Activated CD8-positive, alpha-beta T cell treated with anti-CD3 and anti-CD28 coated beads for 36 hours (primary cell): ENCODE measurements around the gene SHISA9. TPM values are rescaled to one million over a fixed set of nuclear protein-coding genes. Genes with fewer than 3 reads are reported as not detected.
"Not testable (repeated sequence)": the region's sequence is repeated elsewhere in the genome, so short reads cannot be mapped to it uniquely, and the experiment has no call there.

ENCODE experiments used
- ATAC-seq: fragments of 200-7000 bp; cut with Tn5 transposase; one replicate; pipeline ENCODE4 v1.10.0; 2021; ENCODE audit warnings: mild to moderate bottlenecking, moderate library complexity
- CTCF ChIA-PET: fragments of 350-600 bp; sonication (Branson Sonifier 250); formaldehyde crosslinking; loops from one replicate; lab custom pipeline; 2021; ENCODE audit warnings: antibody characterized with exemption; lab: Charles Lee
- POLR2A ChIA-PET: fragments of 350-600 bp; sonication (Branson Sonifier 250); formaldehyde crosslinking; loops from one replicate; lab custom pipeline; 2021; ENCODE audit warnings: antibody characterized with exemption; lab: Charles Lee
- DNase-seq: peaks from one replicate; pipeline ENCODE4 v3.0.0-alpha.2; 2020
- H3K27ac Mint-ChIP-seq: one replicate; pipeline ENCODE4 v1.8.0; 2021; ENCODE audit warnings: mild to moderate bottlenecking, mixed read lengths
- H3K27me3 Mint-ChIP-seq: one replicate; pipeline ENCODE4 v1.8.0; 2021; ENCODE audit warnings: mixed read lengths
- H3K36me3 Mint-ChIP-seq: one replicate; pipeline ENCODE4 v1.8.0; 2021; ENCODE audit warnings: low read depth, mixed read lengths
- H3K4me1 Mint-ChIP-seq: one replicate; pipeline ENCODE4 v1.8.0; 2021; ENCODE audit warnings: low read depth, mixed read lengths
- H3K4me3 Mint-ChIP-seq: one replicate; pipeline ENCODE4 v1.8.0; 2021; ENCODE audit warnings: mild to moderate bottlenecking, moderate library complexity, mixed read lengths
- H3K9me3 Mint-ChIP-seq: one replicate; pipeline ENCODE4 v1.8.0; 2021; ENCODE audit warnings: mixed read lengths
- intact Hi-C: fragments of 100-400 bp; cut with micrococcal nuclease; formaldehyde crosslinking; loops from one replicate; pipeline ENCODE4 v1.10.0; 2022
- total RNA-seq, 2 experiments: library from RNA; stranded (reverse); gene quantifications; one replicate each; pipeline ENCODE4 v1.2.3, GENCODE V29; 2021
- TF ChIP-seq, protein P1 (sequence below): fragments of 200-600 bp; IDR thresholded peaks from one replicate; pipeline ENCODE4 v1.8.0; 2022; ENCODE audit warnings: antibody characterized with exemption, mild to moderate bottlenecking

Gene SHISA9
- not detected for total RNA-seq

DNA sequence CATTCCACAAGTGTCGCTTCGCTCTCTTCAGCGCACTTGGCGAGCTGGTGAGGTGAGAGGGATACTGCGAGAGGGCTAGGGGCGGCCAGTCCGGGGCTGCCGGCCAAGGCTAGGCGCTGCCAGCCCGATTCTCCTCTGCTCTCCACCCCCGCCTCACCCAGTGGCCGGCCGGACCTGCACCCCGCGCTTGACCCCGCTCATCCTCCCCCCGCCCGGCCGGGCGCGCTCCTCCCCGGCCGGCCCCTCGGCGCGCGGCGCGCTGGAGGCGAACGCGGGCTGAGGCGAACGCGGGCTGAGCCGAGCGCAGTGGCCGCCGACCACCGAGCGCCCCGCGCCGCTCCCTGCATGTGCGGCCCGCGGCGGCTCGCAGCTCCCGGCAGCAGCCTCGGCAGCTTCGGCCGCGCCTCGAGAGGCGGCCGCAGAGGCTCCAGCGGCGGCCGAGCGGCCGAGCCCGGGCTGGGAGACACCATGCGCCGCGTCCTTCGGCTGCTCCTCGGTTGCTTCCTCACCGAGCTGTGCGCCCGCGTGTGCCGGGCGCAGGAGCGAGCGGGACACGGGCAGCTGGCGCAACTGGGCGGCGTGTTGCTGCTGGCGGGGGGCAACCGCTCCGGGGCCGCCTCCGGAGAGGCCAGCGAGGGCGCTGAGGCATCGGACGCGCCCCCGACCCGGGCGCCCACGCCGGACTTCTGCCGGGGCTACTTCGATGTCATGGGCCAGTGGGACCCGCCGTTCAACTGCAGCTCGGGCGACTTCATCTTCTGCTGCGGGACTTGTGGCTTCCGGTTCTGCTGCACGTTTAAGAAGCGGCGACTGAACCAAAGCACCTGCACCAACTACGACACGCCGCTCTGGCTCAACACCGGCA lies at the start of gene SHISA9:
Gene SHISA9, plus strand, starts transcription at position 2 of the 865 bp plus-strand sequence.
- no peaks in the 10 kb centered on the region for H3K36me3 Mint-ChIP-seq
- no peak within 1 kb of the TSS for H3K27ac Mint-ChIP-seq
- TF ChIP-seq, protein P1, sequence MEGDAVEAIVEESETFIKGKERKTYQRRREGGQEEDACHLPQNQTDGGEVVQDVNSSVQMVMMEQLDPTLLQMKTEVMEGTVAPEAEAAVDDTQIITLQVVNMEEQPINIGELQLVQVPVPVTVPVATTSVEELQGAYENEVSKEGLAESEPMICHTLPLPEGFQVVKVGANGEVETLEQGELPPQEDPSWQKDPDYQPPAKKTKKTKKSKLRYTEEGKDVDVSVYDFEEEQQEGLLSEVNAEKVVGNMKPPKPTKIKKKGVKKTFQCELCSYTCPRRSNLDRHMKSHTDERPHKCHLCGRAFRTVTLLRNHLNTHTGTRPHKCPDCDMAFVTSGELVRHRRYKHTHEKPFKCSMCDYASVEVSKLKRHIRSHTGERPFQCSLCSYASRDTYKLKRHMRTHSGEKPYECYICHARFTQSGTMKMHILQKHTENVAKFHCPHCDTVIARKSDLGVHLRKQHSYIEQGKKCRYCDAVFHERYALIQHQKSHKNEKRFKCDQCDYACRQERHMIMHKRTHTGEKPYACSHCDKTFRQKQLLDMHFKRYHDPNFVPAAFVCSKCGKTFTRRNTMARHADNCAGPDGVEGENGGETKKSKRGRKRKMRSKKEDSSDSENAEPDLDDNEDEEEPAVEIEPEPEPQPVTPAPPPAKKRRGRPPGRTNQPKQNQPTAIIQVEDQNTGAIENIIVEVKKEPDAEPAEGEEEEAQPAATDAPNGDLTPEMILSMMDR: no peak
- ATAC-seq (no peak), DNase-seq (no peak)
- ChIA-PET POLR2A (no interaction called here), CTCF (no interaction called here)
- intact Hi-C loops: no loop called here
- no peaks in the 10 kb centered on the region for H3K9me3 Mint-ChIP-seq
- no peak within 1 kb of the TSS for H3K4me3 Mint-ChIP-seq
- H3K27me3 Mint-ChIP-seq: peaks cover 57% of the 10 kb centered on the region
- peaks cover 5% of the 10 kb centered on the region for H3K4me1 Mint-ChIP-seq

DNA sequence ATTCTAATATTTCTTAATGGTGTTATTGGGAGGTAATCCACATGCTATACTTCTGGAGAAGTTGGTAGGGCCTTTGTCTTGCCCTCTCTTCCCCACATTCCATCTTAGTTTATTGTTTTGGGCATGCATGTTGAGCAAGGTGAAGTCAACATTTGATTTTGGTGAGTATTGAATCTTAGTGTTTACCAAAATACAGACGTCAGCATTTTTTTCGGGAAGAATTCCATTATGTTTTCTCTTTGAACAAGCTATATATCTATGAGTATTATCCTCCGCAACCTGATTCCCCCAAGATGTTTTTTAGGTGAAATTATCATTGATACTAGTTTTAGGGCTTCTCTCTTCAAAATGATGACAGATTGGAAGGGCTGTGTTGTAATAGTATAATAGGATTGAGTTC lies 47.4 kb upstream of the SHISA9 start:
- CTCF ChIA-PET: no interaction called here
- no peak for ATAC-seq
- Mint-ChIP-seq H3K4me3 (no peak overlapping the region), H3K27ac (no peak overlapping the region), H3K27me3 (peaks cover 4% of the 10 kb centered on the region), H3K9me3 (no peaks in the 10 kb centered on the region), H3K36me3 (no peaks in the 10 kb centered on the region), H3K4me1 (no peaks in the 10 kb centered on the region)
- intact Hi-C loops: no loop called here
- TF ChIP-seq, protein P1: no peak
- POLR2A ChIA-PET: interaction anchor here (0.6 kb wide), 1 partner anchor 361 kb away, joined by 3 read pairs; no protein-coding TSS in a partner anchor
- DNase-seq: no peak

DNA sequence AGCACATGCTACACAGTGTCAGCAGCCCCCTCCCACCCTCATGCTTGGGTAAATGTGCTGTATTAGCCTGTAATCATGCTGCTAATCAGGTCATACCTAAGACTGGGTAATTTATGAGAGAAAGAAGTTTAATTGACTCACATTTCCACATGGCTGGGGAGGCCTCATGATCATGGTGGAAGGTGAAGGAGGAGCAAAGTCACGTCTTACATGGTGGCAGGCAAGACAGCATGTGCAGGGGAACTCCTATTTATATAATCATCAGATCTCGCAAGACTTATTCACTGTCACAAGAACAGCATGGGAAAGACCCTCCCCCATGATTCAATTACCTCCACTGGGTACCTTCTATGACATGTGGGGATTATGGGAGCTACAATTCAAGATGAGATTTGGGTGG lies 44.0 kb upstream of the SHISA9 start:
- ChIA-PET CTCF (interaction anchor here (0.6 kb wide), 1 partner anchor 166 kb away, joined by 3 read pairs; no protein-coding TSS in a partner anchor), POLR2A (interaction anchor here (1.1 kb wide), 1 partner anchor 29 kb away, joined by 3 read pairs; no protein-coding TSS in a partner anchor)
- H3K9me3 Mint-ChIP-seq: not testable (repeated sequence)

DNA sequence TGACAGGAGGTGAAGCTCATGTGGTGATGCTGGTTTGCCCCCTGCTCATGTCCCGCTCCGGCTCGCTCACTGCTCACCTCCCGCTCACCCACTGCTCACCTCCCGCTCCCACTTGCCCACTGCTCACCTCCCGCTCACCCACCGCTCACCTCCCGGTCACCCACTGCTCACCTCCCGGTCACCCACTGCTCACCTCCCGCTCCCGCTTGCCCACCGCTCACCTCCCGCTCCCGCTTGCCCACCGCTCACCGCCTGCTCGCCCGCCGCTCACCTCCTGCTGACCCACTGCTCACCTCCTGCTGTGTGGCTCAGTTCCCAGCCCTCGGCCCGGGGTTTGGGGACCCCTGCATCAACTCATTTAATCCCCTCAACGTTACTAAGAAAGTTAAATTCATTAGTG lies 39.1 kb upstream of the SHISA9 start:
- POLR2A ChIA-PET: no interaction called here
- CTCF ChIA-PET: no interaction called here
- no peak overlapping the region for H3K4me3 Mint-ChIP-seq

More for the DNA sequence above, 44.0 kb upstream of the SHISA9 start:
- H3K27me3 Mint-ChIP-seq, H3K4me1 Mint-ChIP-seq, DNase-seq, H3K4me3 Mint-ChIP-seq, intact Hi-C loops, H3K36me3 Mint-ChIP-seq, H3K27ac Mint-ChIP-seq, ATAC-seq: not testable (repeated sequence)

DNA sequence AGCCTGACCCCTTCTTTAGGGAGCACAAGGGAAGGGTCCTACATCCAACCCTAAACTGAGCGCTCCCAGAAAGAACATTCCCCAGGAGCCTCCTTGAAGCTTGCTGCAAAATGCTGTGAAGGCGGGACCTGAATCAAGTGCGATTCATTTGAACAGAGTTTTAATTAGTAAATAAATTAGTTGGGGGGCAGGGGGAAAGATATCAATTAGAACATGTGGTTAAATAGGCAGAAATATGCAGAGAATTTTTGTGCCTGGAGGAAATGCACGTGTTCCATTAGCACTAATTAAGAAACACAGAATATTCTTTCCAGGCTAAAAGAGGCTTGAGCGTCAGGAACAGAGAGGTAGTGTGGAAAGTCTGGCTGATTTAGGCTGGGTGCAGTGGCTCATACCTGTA lies 38.5 kb upstream of the SHISA9 start:
- no peaks in the 10 kb centered on the region for H3K4me1 Mint-ChIP-seq
- no peak for DNase-seq
- H3K4me3 Mint-ChIP-seq: no peak overlapping the region
- POLR2A ChIA-PET: interaction anchor here (1.0 kb wide), 1 partner anchor 22 kb away, joined by 3 read pairs; no protein-coding TSS in a partner anchor
- intact Hi-C loops: no loop called here
- H3K27ac Mint-ChIP-seq: no peak overlapping the region
- no peak for ATAC-seq
- H3K36me3 Mint-ChIP-seq: no peaks in the 10 kb centered on the region
- H3K27me3 Mint-ChIP-seq: peaks cover 3% of the 10 kb centered on the region
- H3K9me3 Mint-ChIP-seq: no peaks in the 10 kb centered on the region
- TF ChIP-seq, protein P1: no peak
- CTCF ChIA-PET: no interaction called here

More for the DNA sequence above, 39.1 kb upstream of the SHISA9 start:
- H3K9me3 Mint-ChIP-seq: no peaks in the 10 kb centered on the region
- no peaks in the 10 kb centered on the region for H3K4me1 Mint-ChIP-seq
- intact Hi-C loops: no loop called here
- no peak overlapping the region for H3K27ac Mint-ChIP-seq
- TF ChIP-seq, protein P1: no peak
- no peak for DNase-seq
- no peak for ATAC-seq
- H3K27me3 Mint-ChIP-seq: peaks cover 3% of the 10 kb centered on the region
- no peaks in the 10 kb centered on the region for H3K36me3 Mint-ChIP-seq
